Measurements from ENCODE around the gene SEMA4D.

DNA sequence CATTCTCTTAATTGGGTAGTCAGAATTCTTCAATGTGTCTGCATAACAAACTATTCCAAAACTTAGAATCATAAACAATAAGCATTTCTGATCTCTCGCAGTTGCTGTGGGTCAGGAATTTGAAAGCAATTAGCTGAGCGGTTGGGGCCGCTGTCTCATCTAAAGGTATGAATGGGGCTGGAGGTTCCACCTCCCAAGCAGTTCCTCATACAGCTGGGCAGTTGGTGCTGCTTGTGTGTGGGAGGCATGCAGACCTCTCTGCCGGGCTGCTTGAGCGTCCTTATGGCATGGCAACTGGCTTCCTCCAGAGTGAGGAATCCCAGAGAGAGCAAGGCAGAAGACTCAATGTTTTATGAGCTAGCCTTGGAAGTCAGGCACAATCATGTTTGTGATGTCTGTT, 30.2 kb upstream of the SEMA4D start:
- TF ChIP-seq RAD21 (conservative IDR thresholded peaks at IDR 0.05) (no peak), SMC3 (conservative IDR thresholded peaks at IDR 0.05; ENCODE audit: poor library complexity) (no peak), TAF1 (IDR thresholded peaks at IDR 0.05; ENCODE audit: low read depth) (no peak), EZH2 (IDR thresholded peaks at IDR 0.05; ENCODE audit: borderline replicate concordance, insufficient read depth, low read length, poor library complexity, severe bottlenecking) (no peak), MXI1 (conservative IDR thresholded peaks at IDR 0.05; ENCODE audit: poor library complexity, severe bottlenecking) (no peak), POLR2AphosphoS5 (IDR thresholded peaks at IDR 0.05) (no peak), EP300 (conservative IDR thresholded peaks at IDR 0.05; ENCODE audit: poor library complexity, severe bottlenecking) (no peak)
- TF ChIP-seq, protein P1, sequence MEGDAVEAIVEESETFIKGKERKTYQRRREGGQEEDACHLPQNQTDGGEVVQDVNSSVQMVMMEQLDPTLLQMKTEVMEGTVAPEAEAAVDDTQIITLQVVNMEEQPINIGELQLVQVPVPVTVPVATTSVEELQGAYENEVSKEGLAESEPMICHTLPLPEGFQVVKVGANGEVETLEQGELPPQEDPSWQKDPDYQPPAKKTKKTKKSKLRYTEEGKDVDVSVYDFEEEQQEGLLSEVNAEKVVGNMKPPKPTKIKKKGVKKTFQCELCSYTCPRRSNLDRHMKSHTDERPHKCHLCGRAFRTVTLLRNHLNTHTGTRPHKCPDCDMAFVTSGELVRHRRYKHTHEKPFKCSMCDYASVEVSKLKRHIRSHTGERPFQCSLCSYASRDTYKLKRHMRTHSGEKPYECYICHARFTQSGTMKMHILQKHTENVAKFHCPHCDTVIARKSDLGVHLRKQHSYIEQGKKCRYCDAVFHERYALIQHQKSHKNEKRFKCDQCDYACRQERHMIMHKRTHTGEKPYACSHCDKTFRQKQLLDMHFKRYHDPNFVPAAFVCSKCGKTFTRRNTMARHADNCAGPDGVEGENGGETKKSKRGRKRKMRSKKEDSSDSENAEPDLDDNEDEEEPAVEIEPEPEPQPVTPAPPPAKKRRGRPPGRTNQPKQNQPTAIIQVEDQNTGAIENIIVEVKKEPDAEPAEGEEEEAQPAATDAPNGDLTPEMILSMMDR (IDR thresholded peaks at IDR 0.05; ENCODE audit: poor library complexity, severe bottlenecking), result no peak
- TF ChIP-seq, protein P2, sequence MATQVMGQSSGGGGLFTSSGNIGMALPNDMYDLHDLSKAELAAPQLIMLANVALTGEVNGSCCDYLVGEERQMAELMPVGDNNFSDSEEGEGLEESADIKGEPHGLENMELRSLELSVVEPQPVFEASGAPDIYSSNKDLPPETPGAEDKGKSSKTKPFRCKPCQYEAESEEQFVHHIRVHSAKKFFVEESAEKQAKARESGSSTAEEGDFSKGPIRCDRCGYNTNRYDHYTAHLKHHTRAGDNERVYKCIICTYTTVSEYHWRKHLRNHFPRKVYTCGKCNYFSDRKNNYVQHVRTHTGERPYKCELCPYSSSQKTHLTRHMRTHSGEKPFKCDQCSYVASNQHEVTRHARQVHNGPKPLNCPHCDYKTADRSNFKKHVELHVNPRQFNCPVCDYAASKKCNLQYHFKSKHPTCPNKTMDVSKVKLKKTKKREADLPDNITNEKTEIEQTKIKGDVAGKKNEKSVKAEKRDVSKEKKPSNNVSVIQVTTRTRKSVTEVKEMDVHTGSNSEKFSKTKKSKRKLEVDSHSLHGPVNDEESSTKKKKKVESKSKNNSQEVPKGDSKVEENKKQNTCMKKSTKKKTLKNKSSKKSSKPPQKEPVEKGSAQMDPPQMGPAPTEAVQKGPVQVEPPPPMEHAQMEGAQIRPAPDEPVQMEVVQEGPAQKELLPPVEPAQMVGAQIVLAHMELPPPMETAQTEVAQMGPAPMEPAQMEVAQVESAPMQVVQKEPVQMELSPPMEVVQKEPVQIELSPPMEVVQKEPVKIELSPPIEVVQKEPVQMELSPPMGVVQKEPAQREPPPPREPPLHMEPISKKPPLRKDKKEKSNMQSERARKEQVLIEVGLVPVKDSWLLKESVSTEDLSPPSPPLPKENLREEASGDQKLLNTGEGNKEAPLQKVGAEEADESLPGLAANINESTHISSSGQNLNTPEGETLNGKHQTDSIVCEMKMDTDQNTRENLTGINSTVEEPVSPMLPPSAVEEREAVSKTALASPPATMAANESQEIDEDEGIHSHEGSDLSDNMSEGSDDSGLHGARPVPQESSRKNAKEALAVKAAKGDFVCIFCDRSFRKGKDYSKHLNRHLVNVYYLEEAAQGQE (IDR thresholded peaks at IDR 0.05; ENCODE audit: borderline replicate concordance), result no peak
